Measurements from ENCODE around the gene CNTNAP2.

GRCh38 chr7:146943483-146943882 is 826.9 kb downstream of the CNTNAP2 start:
- no peak for TF ChIP-seq SUZ12 (IDR thresholded peaks at IDR 0.05)
- TF ChIP-seq TARDBP (IDR thresholded peaks at IDR 0.05) = no peak
- TF ChIP-seq ELF4 (IDR thresholded peaks at IDR 0.05) = no peak
- TF ChIP-seq SP1 (IDR thresholded peaks at IDR 0.05) = no peak
- TF ChIP-seq HDGF (IDR thresholded peaks at IDR 0.05; ENCODE audit: borderline replicate concordance) = no peak
- no peak for TF ChIP-seq ZNF384 (IDR thresholded peaks at IDR 0.05)
- no peak for TF ChIP-seq NFRKB (IDR thresholded peaks at IDR 0.05)
- no peak for TF ChIP-seq BHLHE40 (IDR thresholded peaks at IDR 0.05; ENCODE audit: borderline replicate concordance)
- no peak for TF ChIP-seq CTBP1 (IDR thresholded peaks at IDR 0.05; ENCODE audit: borderline replicate concordance)
- TF ChIP-seq FOXM1 (IDR thresholded peaks at IDR 0.05; ENCODE audit: borderline replicate concordance) = no peak
- TF ChIP-seq L3MBTL2 (conservative IDR thresholded peaks at IDR 0.05) = no peak
- TF ChIP-seq FOXK2 (IDR thresholded peaks at IDR 0.05) = no peak
- no peak for TF ChIP-seq FOXA1 (IDR thresholded peaks at IDR 0.05)
- TF ChIP-seq PKNOX1 (IDR thresholded peaks at IDR 0.05) = no peak
